GM19463 (cell line): ENCODE data around the gene TCL1A.

ENCODE experiments used
- ATAC-seq: cut with Tn5 transposase; IDR thresholded peaks from one replicate; pipeline ENCODE4 v1.9.1; 2021; ENCODE audit warnings: mild to moderate bottlenecking, moderate library complexity; ENCODE audit not compliant: unreplicated experiment

Gene TCL1A

DNA sequence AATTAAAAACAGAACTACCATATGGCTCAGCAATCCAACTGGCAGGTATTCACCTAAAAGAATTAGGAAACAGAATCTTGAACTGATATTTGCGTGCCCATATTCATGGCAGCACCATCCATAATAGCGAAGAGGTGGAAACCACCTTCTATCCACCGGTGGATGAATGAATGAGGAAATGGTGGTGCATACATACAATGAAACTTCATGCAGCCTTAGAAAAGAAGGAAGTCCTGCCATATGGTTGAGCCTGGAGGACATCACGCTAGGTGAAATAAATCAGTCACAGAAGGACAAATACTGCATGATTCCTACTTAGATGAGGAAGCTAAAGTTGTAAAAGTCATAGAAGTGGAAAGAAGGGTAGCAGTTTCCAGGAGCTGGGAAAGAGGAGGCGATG is 6.6 kb downstream of the TCL1A start:
- no peak for ATAC-seq

DNA sequence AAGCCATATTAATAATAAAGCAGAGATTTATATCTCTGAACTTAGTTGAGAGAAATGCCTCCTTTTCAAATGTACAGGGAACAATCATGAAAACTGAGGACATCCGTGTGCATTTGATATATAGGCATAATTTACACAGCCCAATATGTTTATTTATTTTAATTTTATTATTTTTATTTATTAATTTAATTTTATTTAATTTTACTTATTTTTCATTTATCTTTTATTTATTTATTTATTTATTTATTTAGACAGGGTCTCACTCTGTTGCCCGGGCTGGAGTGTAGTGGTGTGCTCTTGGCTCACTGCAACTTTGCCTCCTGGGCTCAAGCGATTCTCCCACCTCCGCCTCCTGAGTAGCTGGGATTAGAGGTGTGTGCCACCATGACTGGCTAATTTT is 8.4 kb downstream of the TCL1A start:
- ATAC-seq, result no peak

DNA sequence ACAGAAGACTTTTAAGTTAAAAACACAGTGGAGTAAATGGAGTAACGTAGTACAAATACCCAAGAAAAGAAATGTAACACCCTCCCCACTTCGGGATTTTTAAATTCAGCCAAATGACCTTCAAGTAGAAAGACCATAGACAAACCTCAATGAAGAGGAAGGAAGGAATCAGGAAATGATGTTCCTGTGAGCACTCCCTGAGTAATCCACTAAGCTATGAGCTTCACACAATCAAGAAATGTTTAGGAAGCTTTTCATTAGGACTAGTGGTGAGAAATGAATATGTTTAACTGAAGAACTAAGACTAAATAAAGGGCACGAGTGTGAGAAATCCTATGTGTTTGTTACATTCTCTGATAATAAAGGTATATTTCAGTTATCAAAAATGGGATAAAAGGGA is 10.1 kb downstream of the TCL1A start:
- ATAC-seq, result no peak

GRCh38 chr14:95703341-95703740 is 10.6 kb downstream of the TCL1A start:
- no peak for ATAC-seq

DNA sequence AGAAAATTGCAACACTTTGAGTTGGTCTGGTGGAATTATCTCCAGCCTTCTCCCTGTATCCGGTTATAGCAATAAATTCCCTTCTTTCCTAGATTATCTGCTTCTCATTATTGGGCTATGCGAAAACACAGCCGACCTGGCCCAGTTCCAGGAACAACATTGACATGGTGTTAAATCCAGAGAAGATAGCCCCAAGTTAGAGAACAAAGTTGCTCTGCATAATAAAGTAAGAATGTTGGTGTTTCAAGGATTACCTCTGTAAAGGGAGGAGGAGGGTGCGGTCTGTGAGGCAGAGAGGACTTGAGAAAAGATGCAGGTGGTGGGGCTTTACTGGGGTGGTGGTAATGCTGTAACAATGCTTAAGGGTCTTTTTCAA is 12.1 kb downstream of the TCL1A start:
- ATAC-seq, result no peak

DNA sequence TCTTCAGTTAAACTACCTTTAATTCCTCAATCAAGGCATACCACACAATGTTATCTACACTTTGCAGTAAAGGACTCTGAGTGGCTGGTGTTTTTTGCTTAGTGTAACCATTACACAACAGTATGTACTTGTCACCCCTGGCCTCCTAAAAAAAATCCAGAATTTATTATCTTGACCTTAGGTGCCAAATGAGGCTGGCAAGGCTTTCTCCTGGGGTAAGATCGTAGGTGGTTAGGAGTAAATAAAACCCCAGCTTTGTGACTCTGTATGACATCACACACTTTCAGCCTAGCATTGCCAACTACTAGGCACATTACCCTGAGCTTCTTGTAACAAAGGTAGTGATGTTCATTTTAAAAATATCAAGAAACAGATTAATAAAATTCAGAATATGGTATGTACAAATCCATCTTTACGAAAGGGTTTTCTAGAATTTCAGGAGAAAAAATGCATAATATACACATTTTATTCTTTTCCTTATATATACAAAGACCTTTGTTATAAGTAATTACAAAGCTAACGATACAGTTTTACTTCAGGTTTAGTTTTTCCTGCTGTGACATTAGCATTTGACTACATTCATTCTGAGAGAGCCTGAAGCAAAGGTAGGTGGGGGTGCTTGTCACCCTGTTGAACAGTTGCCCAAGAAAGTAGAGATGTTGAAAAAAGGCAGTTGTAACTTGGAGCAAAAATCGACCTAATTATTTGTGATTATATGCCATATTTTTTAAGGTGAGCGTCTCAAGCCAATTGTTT is 13.5 kb downstream of the TCL1A start:
- ATAC-seq, result no peak

DNA sequence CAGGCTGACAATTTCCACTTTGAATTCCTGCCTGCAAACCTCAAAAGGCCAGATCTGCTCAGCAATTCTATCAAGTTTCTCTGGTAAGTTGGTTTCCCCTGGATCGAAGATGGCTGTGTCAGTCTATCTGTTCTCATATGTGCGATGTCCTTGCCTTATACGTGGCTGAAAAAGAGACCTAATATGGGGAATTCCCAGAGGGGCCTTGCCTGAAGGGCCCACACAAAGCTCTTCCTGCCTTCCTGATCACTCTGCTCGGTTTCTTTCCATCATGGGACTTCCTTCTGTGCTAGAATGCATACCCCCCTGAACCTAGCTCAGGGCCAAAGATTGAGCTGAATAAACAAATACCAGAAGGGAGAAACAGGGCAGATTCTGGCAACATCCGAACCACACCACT is 14.5 kb downstream of the TCL1A start:
- ATAC-seq, result peak; percentile 50

- ATAC-seq, result no peak
Observed at GRCh38 chr14:95698287-95698686, 15.6 kb downstream of the TCL1A start.

DNA sequence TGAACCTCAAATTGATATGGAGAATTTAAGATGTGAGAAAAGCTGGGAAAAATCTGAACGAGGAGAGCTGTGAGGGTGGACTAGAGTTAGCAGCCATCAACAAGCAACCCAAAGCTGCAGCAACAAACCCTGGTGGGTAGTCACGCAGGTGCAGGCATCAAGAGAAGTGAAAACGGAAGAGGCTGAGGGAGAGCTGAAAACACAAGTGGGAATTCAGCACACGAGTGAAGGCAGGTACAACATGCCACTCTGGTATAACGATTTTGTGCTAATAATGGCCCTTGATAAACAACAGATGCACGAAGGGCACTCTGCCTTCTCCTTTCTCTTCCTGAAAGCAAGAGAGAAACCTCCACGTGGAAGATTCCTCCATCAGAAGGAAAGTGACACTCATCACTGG is 16.2 kb downstream of the TCL1A start:
- ATAC-seq, result peak; percentile 47

DNA sequence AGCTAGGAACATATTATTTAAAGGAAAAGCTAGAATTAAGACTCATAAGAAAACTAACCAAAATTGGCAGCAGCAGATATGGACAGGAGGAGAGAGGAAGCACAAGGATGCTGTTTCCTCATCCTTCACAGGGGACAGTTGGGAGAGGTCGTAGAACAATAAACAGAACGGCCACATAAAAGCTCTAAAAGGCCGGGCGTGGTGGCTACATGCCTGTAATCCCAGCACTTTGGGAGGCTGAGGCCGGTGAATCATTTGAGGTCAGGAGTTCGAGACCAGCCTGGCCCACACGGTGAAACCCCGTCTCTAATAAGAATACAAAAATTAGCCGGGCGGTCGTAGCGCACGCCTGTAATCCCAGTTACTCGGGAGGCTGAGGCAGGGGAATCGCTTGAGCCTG is 17.2 kb downstream of the TCL1A start:
- no peak for ATAC-seq

DNA sequence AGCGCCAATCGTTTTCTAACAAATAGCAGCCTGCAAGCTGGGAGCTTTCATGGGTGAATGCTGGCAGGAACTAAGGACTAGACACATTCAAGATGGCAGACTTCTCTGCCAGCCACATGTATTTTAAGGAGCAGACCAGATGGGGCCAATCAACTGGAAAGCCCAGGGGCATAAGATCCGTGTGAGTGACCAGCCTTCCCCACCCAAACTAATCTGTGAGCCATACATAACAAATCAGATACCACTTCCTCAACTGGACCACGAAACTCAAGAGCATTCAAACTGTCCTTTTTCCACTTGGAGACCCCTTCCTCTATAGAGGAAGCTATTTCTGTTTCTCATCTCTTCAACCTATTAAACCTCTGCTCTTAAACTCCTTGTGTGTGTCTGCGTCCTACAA is 18.0 kb downstream of the TCL1A start:
- no peak for ATAC-seq

DNA sequence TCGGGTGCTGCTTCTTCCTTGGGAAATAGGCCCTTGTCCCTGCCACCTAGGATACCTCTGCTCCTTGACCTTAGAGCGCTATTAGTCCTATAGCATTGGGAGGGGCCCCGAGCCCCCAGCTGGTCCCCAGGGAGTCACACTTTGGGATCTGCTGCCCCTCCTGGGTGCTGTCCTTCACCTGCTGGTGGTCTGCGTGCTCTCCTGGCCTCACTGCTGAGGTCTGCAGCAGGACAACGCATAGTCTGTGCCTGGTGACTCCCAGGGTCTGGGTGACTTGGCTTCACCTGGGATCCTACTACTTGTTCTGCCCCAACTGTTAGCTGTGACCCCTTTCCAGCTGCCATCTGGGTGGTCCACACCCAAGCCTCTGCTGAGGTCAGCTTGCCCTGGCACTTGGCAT is 18.9 kb downstream of the TCL1A start:
- ATAC-seq, result no peak

GRCh38 chr14:95692109-95692508 is 21.8 kb downstream of the TCL1A start:
- ATAC-seq, result no peak

GRCh38 chr14:95691591-95691990 is 22.3 kb downstream of the TCL1A start:
- ATAC-seq, result no peak

GRCh38 chr14:95690815-95691214 is 23.1 kb downstream of the TCL1A start:
- no peak for ATAC-seq

GRCh38 chr14:95689441-95689840 is 24.5 kb downstream of the TCL1A start:
- no peak for ATAC-seq

GRCh38 chr14:95686935-95687334 is 27.0 kb downstream of the TCL1A start:
- no peak for ATAC-seq

GRCh38 chr14:95685978-95686922 is 27.7 kb downstream of the TCL1A start, which contains the start of gene TCL1B:
TCL1B (plus strand) TSS chr14:95686426; CDS start chr14:95686468, 42 bp downstream.
- no peak for ATAC-seq

DNA sequence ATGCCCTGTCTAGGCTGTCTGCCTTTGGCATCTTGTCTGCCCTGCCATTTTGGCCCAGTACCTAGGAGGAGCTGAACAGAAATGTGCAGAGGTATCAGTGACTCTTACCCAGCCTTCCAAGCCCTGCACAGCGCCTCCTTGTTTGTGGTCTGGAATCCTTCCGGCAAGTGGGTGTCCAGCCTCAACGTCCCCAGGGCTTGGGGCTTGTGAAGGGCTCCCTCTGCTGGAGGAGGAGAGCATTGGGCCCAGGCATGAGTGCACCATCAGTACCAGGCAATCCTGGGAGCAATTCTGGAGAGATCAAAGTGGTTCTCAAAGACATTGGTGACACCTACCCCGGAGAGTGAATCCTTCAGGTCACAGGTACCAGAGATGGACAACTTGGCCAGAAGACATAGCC is 30.1 kb downstream of the TCL1A start:
- no peak for ATAC-seq

GRCh38 chr14:95681153-95681552 is 32.8 kb downstream of the TCL1A start:
- no peak for ATAC-seq

DNA sequence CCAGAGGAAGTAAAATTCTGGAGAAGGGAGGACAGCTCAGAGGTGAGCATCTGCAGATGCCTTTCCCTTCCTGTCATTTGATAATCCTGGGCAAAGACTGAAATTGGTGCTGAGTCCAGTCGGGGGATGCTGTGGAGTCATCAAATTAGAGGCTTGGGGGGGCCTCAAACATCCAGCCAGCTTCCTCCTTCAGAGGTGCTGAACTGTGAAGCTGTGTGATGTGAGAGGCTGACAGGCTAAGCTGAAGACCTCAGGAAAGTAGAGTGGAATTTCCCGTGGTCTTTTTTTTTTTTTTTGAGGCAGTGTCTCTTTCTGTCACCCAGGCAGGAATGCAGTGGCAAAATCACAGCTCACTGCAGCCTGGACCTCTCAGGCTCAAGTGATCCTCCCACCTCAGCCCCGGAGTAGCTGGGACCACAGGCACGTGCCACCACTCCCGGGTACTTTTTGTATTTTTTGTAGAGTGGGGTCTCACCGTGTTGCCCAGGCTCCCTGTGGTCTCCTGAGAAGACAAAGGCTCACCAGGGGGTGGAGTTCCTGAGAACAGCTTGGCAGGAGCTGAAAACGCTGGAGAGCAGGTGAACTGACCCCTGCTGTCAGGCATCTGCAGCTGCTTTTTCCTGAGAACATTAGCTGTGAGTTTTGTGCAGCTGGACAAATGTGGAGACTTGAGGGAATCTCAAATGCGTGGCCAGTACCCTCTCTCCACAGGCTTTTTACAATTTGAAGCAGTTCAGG is 33.8 kb downstream of the TCL1A start:
- ATAC-seq, result no peak
